HG03565 (cell line): ENCODE results near the gene LRRC71.

Experiments used
- ATAC-seq: cut with Tn5 transposase; IDR thresholded peaks from one replicate; pipeline ENCODE4 v1.9.1; 2021; ENCODE audit warnings: mild to moderate bottlenecking, moderate library complexity; ENCODE audit not compliant: unreplicated experiment

Gene LRRC71

DNA sequence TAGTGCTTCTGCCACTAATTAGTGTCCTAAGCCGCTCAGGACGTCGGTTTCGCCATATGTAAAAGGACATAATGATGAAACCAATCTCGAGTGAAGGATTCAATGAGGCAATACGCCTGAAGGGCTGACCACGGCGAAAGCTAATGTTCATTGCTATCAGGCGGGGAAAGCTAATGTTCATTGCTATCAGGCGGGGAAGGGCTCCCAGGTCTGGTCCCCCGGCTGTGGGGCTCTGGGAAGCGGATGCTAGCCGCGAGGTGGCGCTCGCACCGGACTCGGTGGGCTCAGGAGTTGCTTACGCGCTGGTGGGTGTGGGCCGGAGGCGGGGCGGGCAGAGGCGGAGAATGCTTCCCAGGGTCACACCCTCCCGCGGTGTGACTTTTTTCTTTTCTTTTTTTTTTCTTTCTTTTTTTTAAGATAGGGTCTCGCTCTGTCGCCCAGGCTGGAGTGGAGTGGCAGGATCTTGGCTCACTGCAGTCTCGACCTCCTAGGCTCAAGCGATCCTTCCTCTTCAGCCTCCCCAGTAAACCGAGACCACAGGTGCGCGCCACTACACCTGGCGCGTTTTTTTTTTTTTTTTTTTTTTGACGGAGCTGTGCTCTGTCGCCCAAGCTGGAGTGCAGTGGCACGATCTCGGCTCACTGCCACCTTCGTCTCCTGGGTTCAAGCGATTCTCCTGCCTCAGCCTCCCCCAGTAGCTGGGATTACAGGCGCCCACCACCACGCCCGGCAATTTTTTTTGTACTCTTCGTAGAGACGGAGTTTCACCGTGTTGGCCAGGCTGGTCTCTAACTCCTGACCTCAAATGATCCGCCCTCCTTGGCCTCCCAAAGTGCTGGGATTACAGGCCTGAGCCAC lies 28.0 kb upstream of the LRRC71 start:
- no peak for ATAC-seq

DNA sequence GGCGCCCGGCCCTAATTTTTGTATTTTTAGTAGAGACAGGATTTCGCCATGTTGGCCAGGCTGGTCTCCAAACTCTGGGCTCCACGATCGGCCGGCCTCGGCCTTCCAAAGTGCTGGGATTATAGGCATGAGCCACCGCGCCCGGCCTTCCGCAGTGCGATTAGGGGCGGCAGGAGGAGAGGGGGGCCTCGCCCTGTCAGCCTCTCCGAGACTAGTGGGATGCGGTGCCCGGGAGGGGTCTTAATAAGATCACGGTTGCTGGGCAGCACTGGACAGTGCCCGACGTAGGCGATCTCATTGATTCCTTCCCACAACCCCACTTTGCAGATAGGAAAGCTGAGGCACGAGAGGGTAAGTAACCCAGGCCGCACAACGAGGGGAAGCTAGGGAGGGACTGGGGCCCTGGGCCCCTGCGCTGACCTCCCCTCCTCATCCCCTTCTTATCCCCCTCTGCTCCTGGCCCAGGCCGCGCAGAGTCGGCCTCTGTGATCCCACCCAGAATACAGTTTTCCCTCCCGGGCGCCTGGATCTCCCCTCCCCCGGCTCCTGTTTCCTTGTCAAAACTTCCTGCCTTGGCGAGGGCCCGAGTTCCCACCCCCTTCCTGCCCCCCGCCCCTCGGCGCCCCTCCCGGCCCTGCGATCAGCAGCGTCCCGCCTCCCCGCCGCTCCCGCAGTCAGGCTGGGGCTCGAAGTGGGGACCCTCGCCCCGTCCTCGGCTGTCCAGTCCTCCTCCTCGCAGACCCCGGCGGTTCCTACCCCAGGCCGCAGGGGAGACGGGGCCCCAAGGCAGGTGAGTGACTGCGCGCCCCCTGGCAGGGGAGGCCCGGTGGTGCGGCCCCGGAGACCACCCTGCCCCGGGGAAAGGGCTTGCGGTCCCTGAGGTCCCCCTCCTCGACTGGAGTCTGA lies 27.1 kb upstream of the LRRC71 start, which contains the start of gene PEAR1:
Gene PEAR1, plus strand, starts transcription at position 671 of the 906 bp plus-strand sequence. CDS start 10,209 bp downstream, outside the sequence.
- no peak for ATAC-seq

DNA sequence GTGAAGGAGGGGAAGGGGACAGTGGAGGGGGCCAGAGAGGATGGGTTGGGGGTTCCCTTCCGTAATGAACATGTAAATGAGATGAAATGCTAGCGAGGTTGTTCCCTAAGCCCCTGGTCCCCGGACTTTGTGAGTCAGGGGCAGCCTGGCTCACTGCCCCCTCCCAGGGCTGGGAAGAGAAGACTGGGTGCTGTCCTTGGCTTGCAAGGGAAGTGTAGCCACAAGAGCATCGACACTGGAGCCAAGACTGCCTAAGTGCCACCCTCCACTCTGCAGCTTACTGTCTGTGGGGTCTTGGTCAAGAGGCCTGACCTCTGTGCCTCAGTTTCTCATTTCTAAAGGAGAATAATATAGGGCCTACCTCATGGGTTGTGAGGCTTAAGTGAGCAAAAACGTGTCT lies 26.4 kb upstream of the LRRC71 start:
- ATAC-seq, result no peak

DNA sequence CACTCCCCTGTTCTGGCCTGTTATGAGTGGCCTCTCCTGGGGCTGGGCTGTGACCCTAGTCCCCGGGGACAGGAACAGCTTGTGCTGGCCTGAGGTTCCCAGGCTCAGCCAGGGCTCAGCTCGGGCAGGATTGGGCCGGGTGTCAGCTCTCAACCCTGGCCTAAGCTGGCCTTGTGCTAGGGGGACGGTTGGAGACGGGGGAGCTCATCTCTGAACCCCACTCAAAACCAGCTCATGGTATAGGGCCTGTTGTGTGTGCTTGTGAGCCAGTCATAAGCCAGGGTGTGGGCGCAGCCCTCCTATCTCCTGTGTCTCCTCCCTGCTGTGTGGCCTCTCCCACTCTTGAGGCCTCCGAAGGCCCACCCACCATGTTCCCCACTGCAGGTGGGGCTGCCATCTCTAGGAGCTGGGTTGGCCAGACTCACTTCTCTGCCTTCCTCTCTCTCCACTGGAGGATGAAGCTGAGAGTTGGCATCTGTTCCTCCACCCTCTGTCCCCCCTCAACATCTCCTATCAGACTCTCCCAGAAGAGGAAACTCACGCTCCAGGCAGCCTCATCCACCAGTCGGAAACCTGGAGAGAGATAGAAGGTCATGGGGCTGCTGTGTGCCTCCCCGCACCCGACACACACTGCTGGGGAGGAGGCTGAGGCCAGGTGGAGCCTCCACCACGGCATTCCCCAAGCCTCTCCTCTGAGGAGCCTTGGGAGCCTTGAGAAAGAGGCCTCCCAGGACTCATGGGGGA lies 25.5 kb upstream of the LRRC71 start:
- no peak for ATAC-seq

DNA sequence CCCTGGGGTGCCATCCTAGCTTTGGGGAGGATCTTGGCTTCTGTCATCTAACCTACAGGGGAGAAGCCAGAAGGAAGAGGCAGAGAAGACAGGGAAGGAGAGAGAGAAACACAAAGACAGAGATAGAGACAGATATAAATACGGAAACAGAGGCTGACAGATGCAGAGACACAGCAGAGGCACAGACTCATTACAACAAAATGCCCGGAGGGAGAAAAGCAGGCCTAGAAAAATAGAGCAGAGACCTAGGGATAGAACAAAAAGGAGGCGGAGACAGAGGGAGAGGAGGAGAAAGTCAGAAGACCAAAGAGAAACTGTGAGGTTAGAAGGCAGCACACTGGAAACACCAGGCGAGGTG lies 25.0 kb upstream of the LRRC71 start:
- no peak for ATAC-seq

DNA sequence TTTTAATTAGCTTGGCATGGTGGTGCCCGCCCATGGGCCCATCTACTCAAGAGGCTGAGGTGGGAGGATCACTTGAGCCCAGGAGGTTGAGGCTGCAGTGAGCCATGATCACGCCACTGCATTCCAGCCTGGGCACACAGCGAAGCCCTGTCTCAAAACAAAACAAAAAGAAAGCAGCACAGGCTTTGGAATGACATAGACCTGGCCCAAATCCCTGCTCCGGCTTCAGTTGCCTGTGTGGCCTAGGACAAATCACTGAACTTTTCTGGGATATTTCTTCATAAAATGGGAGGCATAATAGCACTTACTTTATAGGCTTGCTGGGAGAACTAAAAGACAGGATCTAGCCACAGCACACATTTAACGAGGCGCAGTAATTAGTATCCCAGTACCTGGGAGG lies 24.5 kb upstream of the LRRC71 start:
- ATAC-seq, result no peak

DNA sequence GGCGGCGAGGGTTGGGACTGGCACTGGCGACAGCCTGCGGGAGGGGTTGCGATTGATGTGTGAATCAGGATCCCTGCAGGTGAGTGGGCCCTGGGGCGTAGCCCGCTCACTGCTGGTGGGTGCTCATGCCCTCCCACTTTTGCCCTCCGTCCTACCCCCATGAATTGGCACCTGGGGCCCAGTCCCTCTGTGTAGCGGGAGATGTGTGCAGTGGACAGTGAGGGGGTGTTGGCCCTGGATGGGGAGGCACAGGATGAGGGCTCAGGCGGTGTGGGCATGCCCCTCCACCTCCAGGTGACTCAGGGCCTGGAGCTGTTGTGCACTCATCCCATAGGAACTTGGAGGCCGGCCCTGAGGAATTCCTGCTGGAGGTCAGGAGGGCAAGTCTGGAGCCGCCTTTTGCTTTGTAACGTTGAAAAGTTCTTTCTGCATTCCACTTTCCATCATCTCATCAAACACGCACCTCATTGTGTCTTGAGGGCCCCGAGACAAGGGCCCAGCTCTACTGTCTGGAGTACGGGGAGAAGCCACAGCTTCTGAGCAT lies 23.9 kb upstream of the LRRC71 start:
- no peak for ATAC-seq

DNA sequence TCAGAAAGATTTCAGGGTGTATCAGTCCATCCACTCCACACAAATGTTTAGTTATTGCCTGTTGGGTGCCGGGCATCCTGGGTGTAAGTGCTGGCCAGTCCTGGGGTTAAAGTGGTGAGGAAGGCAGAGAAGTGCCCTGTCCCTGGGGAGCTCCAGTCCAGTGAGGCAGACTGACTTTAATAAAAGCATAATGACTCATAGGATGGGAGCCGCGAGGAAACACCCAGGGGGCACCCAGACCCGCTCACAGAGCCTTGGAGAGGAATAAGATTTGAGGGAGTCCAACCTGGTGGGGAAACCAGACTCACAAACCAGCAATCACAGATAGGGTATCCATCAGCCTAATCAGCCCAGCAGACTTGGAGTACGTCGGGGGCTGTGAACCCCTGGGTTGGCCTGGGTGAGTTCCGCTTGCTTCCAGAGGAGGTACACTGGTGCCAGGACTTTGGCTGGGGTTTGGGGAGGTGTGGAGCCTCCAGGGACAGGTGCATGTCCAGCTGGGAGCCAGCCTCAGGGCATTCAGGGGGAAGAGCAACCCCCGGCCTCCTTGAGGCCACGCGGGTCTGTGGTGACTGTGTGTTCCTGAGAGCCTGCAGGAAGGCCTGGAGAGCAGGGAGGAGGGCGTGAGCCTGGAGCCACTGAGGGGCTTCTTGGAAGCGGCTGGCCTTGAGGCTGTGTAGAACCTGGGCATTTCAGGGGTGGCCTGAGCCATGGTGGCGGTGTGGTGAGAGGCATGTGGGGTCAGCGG lies 23.2 kb upstream of the LRRC71 start:
- ATAC-seq, result no peak

DNA sequence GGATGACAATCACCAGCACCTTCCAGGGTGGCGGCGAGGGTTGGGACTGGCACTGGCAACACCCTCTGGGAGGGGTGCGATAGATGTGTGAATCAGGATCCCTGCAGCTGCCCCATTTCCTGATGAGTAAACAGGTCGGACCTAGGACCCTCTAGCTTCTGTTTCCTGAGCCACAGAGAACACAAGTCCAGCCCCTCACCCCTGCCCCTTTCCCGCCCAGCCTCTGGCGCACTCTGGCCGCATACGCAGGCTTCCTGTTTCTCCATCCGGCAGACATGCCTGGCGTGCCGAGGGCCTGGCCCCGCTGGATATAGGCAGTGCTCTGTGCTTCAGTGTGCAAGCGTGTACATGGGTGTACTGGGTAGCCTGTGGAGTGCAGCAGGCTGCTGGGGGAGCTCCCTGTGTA lies 22.3 kb upstream of the LRRC71 start:
- ATAC-seq, result no peak

DNA sequence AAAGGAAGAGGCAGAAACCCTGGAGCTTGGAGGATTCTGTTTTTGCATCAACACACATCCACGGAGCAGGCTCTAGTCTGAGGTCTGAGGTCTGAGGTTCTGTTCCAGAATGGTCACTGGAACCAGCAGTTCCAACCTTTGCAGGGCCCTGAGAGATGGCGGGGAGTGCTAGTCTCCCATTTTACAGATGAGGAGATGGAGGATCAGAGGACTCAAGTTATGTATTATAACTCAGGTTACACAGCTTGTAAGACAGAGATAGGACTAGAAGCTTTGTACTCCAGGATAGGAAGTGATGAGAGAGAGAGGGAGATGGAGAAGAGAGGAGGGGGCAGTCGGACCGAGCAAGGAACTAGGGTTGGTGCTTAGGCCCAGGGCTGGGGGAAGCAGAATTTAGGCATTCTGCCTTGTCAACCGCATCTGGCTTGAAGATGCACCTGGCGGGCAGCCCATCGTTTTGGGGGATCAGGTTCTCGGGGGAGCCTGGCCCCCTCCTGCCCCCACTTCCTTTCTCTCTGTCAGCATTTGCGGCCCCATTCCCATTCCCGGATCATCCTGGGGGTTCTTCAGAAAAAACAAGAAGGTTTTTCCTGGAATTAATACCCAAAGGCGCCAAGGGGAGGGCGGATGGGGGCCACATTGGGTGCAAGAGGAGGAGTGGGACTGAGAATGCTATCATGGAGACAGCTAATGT lies 21.3 kb upstream of the LRRC71 start:
- ATAC-seq, result no peak

DNA sequence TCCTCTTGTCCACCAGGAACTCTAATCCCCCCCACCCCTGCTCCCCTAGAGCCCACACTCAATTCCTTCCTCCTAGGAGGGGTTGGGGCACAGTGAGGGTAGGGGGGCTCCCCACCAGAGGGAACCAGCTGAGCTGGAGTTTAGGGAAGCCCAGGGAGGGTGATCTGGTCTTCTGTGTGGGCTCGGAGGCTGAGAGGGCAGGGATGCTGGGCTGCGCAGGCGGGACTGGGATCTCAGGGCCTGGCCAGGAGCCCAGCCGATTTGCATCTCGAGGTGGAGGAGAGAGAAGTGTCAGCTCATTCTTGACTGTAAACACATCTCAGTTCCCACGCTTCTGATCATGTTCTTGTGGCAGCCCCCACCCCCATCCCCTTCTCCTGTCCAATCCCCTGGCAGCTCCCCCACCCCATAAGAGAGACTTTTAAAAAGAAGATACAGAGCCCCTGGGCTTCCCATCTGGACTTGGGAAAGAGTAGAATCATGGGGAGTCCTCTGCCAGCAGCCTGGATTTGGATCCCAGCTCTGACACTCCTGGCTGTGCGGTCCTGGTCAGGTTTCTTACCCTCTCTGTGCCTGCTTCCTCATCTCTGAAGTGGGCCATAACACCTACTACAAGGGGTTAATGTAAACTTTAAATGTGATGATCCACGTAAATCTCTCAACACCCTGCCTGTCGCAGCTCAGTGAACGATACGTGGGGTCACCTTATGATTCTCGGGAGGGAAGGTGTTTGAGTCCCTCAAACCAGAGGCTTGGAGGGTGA lies 20.3 kb upstream of the LRRC71 start:
- ATAC-seq, result no peak

DNA sequence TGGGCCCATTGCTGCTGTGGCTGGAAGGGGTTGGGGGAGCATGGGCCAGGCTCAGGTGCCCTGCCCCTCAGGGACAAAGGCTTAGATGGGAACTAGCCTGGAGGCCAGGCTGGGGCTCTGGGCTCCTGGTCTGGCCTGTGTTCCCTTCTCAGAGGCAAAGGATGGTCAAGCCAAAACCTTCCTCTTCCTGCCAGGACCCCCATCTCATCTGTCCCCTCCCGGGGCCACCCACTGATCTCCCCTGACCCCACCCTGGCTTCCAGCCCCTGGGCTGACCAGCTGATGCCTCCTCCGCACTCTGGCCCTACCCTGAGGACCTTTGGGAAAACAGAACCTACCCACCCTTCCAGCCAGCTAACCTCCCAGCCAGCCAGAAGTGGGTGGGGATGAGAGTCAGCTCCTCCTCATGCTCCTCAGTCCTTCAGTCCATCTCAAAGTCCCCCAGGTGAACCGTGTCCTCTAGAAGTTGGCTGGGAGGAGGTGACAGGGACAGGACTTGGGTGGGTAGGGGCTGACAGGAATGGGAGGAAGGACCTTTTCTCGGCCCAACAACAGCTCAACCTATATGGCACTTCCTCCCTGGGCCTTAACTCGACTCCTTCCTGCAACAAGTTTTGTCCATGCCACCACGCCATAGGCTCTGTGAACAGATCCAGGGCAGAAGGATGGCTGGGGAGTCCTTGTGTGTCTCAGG lies 19.4 kb upstream of the LRRC71 start:
- no peak for ATAC-seq

DNA sequence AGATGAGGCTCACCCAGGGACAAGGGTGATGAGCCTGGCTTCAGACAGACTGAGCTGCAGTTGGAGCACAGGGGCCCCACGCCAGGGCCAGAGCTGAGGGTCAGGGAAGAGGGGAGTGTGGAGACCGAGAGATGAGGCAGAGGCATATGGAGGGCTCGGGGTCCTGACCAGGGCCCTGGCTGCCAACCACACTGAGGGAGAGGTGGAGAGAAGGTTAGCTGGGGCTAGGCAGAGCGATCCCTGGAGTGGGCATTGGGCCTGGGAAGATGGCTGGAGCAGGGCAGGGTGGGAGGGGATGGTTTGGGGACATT lies 18.9 kb upstream of the LRRC71 start:
- ATAC-seq, result no peak

DNA sequence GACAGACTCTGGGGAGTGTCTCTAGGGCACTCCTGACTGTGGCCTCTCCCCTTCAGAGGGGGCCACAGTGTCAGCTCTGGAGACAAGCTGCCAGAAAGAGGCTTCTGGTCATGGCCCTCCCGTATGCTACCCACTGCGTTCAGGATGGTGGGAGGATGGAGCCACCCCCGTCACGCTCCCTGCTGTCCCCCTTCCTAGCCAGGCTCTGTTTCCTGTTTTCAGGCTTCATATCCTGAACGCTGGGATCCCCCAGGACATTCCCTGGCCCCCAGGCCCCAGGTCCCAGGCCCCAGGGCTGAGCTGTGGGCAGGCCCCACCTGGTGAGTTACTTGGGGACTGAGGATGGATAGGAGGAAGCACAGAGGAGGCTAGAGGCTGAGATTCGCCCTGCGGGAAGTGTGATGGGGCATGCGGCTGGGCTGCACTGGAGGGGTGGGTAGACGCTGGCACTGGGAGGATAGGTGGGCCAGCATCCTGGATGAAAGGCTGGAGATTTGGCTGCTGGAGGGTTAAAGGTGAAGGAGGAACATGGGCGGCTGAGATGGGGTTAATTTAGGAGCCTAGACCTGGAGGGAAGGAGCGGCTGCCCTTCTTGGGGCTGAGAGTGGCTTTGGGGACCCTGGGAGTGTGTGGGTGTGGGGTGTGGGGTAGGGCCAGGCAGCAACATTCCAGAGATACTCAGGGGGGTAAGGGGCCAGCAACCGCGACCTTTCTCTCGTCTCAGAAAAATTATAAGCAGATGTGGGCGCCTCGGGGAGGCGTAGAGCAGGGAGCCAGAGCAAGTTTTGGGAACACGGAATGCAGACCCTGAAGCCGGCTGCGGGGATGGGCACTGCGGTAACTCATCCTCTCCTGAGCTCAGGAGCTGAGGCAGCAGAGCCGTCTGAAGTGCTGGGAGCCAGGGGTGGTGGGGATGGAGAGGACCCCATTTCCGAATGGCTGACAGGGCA lies 18.2 kb upstream of the LRRC71 start:
- ATAC-seq, result no peak

DNA sequence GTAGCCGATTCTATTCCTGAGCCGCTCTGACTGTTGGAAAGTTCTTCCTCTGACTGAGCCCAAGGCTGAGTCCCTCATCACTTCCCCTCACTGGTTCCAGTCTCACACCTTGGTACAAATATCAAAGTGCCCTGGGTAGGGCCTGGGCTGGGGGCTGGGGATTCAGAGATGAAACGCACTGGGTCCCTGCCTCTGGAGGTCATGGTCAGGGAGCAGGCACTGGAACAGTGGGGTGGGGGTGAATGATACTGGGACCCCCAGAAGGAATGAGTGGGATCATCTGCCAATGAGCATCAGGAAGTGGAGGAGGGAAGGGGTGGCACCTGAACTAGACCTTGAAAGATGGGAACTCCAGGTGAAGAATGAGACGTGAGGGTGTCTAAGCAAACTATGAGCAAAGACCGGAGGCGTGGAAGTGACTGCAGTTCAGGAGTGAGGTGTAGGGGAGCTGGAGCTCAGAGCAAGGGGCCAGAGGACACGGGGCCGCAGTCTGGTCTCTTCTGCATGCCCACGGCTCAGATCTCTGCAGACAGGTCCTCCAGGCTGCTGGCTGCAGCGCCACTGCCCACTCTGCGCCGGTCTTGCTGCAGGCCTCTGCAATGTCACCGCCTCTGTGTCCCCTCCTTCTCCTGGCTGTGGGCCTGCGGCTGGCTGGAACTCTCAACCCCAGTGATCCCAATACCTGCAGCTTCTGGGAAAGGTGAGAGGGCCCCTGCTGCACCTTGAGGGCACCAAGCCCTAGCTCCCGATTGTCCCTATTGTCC lies 16.9 kb upstream of the LRRC71 start:
- ATAC-seq, result no peak

DNA sequence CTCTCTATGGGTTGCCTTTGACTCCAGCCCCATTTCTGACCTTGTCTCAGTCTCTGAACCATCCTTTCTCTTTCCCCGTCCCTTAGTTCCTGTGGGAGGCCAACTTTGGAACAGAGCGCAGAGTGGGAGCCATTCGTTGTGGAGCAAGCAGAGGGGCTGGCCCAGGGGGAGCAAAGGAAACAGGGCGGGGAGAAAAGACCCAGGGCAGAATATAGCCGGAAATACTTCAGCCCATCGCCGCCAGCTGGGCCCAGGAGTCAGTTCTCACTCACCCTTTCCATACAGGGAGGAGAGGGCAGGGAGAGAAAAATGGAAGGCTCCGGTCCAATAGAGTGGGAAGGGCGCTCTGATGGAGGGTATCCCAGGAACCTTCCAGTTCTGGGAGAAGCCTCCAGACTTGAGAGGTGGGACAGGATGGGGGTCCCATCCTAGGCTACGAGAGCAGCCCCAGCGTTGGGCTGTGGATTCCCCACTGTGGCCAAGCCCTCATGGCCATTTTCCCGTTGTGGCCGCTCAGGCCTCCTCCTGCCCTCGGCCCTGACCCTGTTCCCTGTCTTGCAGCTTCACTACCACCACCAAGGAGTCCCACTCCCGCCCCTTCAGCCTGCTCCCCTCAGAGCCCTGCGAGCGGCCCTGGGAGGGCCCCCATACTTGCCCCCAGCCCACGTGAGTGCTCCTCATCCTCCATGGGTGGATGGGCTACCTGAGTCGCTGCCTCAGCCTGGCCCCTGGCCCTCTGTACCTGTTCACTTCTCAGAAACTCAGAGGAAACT lies 16.1 kb upstream of the LRRC71 start:
- ATAC-seq, result no peak
